DOHH2 (cell line): ENCODE results near the gene SERINC5.

Experiments
- CTCF ChIP-seq: fragments of 200-600 bp; sonication (generic); IDR thresholded peaks from one replicate; pipeline ENCODE4 v1.5.1; 2014; ENCODE audit warnings: antibody characterized with exemption, mild to moderate bottlenecking, low read depth, low read length; ENCODE audit not compliant: poor library complexity, severe bottlenecking
- EZH2phosphoT487 ChIP-seq: fragments of 200-600 bp; sonication (generic); IDR thresholded peaks from 2 replicates; pipeline ENCODE4 v1.6.1; 2017; ENCODE audit warnings: borderline replicate concordance, mild to moderate bottlenecking, antibody characterized with exemption, low read length, moderate library complexity, mixed read lengths

- TF ChIP-seq CTCF (no peak), EZH2phosphoT487 (no peak)
These were observed 39.8 kb downstream of the SERINC5 start for GRCh38 chr5:80216096-80216495.
